ENCODE results near the gene FOXO3. TPM values are rescaled to one million over a fixed set of nuclear protein-coding genes. Genes with fewer than 3 reads are reported as not detected.

FOXO3 gene
- total RNA-seq, 1 donor from 2014 or later = 74.5 TPM

GRCh38 chr6:108597572-108598304 is 37.0 kb downstream of the FOXO3 start:
- DNase-seq = no peak

- DNase-seq = peak; percentile 51
Observed at GRCh38 chr6:108598305-108598863, 37.7 kb downstream of the FOXO3 start.

- no peak for DNase-seq
Observed at GRCh38 chr6:108604156-108604555, 43.4 kb downstream of the FOXO3 start.

- no peak for DNase-seq
Observed at GRCh38 chr6:108606250-108606690, 45.6 kb downstream of the FOXO3 start.

- DNase-seq = no peak
Observed at GRCh38 chr6:108608453-108609275, 47.9 kb downstream of the FOXO3 start.

- DNase-seq = no peak
Observed at GRCh38 chr6:108609276-108609769, 48.6 kb downstream of the FOXO3 start.

- no peak for DNase-seq
Observed at GRCh38 chr6:108610270-108610839, 49.6 kb downstream of the FOXO3 start.

GRCh38 chr6:108610957-108611586 is 50.4 kb downstream of the FOXO3 start:
- DNase-seq = no peak

- DNase-seq = no peak
Observed at GRCh38 chr6:108612852-108613251, 52.1 kb downstream of the FOXO3 start.

- DNase-seq = no peak
Observed at GRCh38 chr6:108616544-108616943, 55.8 kb downstream of the FOXO3 start.

- DNase-seq = no peak
Observed at GRCh38 chr6:108616973-108617372, 56.3 kb downstream of the FOXO3 start.

- DNase-seq = no peak
Observed at GRCh38 chr6:108618623-108619152, 58.0 kb downstream of the FOXO3 start.

- no peak for DNase-seq
Observed at GRCh38 chr6:108619431-108620197, 58.9 kb downstream of the FOXO3 start.

- no peak for DNase-seq
Observed at GRCh38 chr6:108621117-108621516, 60.4 kb downstream of the FOXO3 start.

GRCh38 chr6:108622641-108623298 is 62.1 kb downstream of the FOXO3 start:
- DNase-seq = peak; percentile 43

- DNase-seq = no peak
Observed at GRCh38 chr6:108623995-108624394, 63.3 kb downstream of the FOXO3 start.

- DNase-seq = no peak
Observed at GRCh38 chr6:108625581-108625980, 64.9 kb downstream of the FOXO3 start.

- DNase-seq = no peak
Observed at GRCh38 chr6:108626777-108627176, 66.1 kb downstream of the FOXO3 start.

GRCh38 chr6:108627692-108628550 is 67.2 kb downstream of the FOXO3 start:
- no peak for DNase-seq

Measured in tongue (tissue), 2 donors.